GM19099 (cell line): ENCODE results near the gene CCDC167.

Experiments used
- POLR2A ChIP-seq: IDR thresholded peaks from 3 replicates; pipeline ENCODE4 v1.6.1; 2011; ENCODE audit warnings: low read depth; ENCODE audit not compliant: insufficient read length; ENCODE audit errors: extremely low read depth

The CCDC167 gene

GRCh38 chr6:37535759-37536490 is 36.2 kb upstream of the CCDC167 start:
- no peak for TF ChIP-seq POLR2A

- TF ChIP-seq POLR2A = no peak
These were observed 35.7 kb upstream of the CCDC167 start for GRCh38 chr6:37535428-37535758.

- TF ChIP-seq POLR2A = no peak
These were observed 35.2 kb upstream of the CCDC167 start for GRCh38 chr6:37534893-37535292.

- TF ChIP-seq POLR2A = no peak
These were observed 32.4 kb upstream of the CCDC167 start for GRCh38 chr6:37532122-37532521.

- no peak for TF ChIP-seq POLR2A
These were observed 31.8 kb upstream of the CCDC167 start for GRCh38 chr6:37531437-37532036.

GRCh38 chr6:37531026-37531425 is 31.3 kb upstream of the CCDC167 start:
- TF ChIP-seq POLR2A = no peak

GRCh38 chr6:37530297-37530696 is 30.6 kb upstream of the CCDC167 start:
- TF ChIP-seq POLR2A = no peak

GRCh38 chr6:37528541-37528940 is 28.8 kb upstream of the CCDC167 start:
- TF ChIP-seq POLR2A = no peak

GRCh38 chr6:37525460-37526357 is 26.0 kb upstream of the CCDC167 start:
- TF ChIP-seq POLR2A = no peak

GRCh38 chr6:37524970-37525318 is 25.3 kb upstream of the CCDC167 start:
- no peak for TF ChIP-seq POLR2A

GRCh38 chr6:37524025-37524969 is 24.6 kb upstream of the CCDC167 start:
- no peak for TF ChIP-seq POLR2A

GRCh38 chr6:37523412-37523811 is 23.7 kb upstream of the CCDC167 start:
- TF ChIP-seq POLR2A = no peak

GRCh38 chr6:37522836-37523235 is 23.1 kb upstream of the CCDC167 start:
- TF ChIP-seq POLR2A = no peak

- no peak for TF ChIP-seq POLR2A
These were observed 22.0 kb upstream of the CCDC167 start for GRCh38 chr6:37521674-37522073.

- no peak for TF ChIP-seq POLR2A
These were observed 21.2 kb upstream of the CCDC167 start for GRCh38 chr6:37520926-37521325.
